K562 (cell line): ENCODE results near the gene MAPT. TPM values are rescaled to one million over a fixed set of nuclear protein-coding genes. Genes with fewer than 3 reads are reported as not detected.

Source experiments
- CBFA2T2 ChIP-seq: fragments of 450-650 bp; conservative IDR thresholded peaks from 2 replicates; pipeline ENCODE4 v1.6.1; 2017; ENCODE audit warnings: mild to moderate bottlenecking
- CBX8 ChIP-seq: fragments of 200-600 bp; sonication (generic); IDR thresholded peaks from 2 replicates; pipeline ENCODE4 v1.6.1; 2012; ENCODE audit warnings: borderline replicate concordance, mixed run types, low read depth, mild to moderate bottlenecking, moderate library complexity, mixed read lengths, low read length, control low read depth, inconsistent platforms; ENCODE audit not compliant: poor library complexity, severe bottlenecking; ENCODE audit errors: extremely low read depth
- CXXC5 ChIP-seq: fragments of 250-450 bp; sonication (Bioruptor Pico); IDR thresholded peaks from 2 replicates; pipeline ENCODE4 v1.8.0; 2022; ENCODE audit warnings: inconsistent platforms, mild to moderate bottlenecking, moderate library complexity
- DIDO1 ChIP-seq: fragments of 450-650 bp; IDR thresholded peaks from 2 replicates; pipeline ENCODE4 v1.6.1; 2016; ENCODE audit warnings: low read depth, missing biosample characterization, missing genetic modification characterization
- DPF2 ChIP-seq: fragments of 450-650 bp; IDR thresholded peaks from 2 replicates; pipeline ENCODE4 v1.6.1; 2016
- KDM1A ChIP-seq, 2 experiments: fragments of 450-650 bp; IDR thresholded peaks; 2 replicates each; pipeline ENCODE4 v1.6.1; 2016; ENCODE audit warnings: mild to moderate bottlenecking in 2 of 2
- L3MBTL2 ChIP-seq: fragments of 450-650 bp; IDR thresholded peaks from 2 replicates; pipeline ENCODE4 v1.6.1; 2016; ENCODE audit warnings: mild to moderate bottlenecking, moderate library complexity
- MTA2 ChIP-seq: fragments of 450-650 bp; IDR thresholded peaks from 2 replicates; pipeline ENCODE4 v1.6.1; 2016; ENCODE audit warnings: low read depth
- NFE2 ChIP-seq: IDR thresholded peaks from 2 replicates; pipeline ENCODE4 v1.6.1; 2014; ENCODE audit warnings: antibody characterized with exemption, low read depth
- SMAD4 ChIP-seq: fragments of 250-450 bp; sonication (Bioruptor Pico); conservative IDR thresholded peaks from 2 replicates; pipeline ENCODE4 v1.8.0; 2021; ENCODE audit warnings: inconsistent platforms, mild to moderate bottlenecking, moderate library complexity
- SMARCA4 ChIP-seq: fragments of 450-650 bp; IDR thresholded peaks from 2 replicates; pipeline ENCODE4 v1.6.1; 2016
- SMARCE1 ChIP-seq: fragments of 450-650 bp; IDR thresholded peaks from 2 replicates; pipeline ENCODE4 v1.7.1; 2016; ENCODE audit warnings: mild to moderate bottlenecking
- STAT5A ChIP-seq: IDR thresholded peaks from 2 replicates; pipeline ENCODE4 v1.6.1; 2012; ENCODE audit warnings: low read length, inconsistent platforms, borderline replicate concordance
- TAL1 ChIP-seq: fragments of 450-650 bp; IDR thresholded peaks from 2 replicates; pipeline ENCODE4 v1.6.1; 2016; ENCODE audit warnings: mild to moderate bottlenecking
- TCF15 ChIP-seq: fragments of 250-450 bp; sonication (Bioruptor Pico); IDR thresholded peaks from 2 replicates; pipeline ENCODE4 v1.8.0; 2022; ENCODE audit warnings: moderate library complexity, mild to moderate bottlenecking, inconsistent platforms
- TEAD4 ChIP-seq, 2 experiments: sonication (generic) in 1 of 2; formaldehyde crosslinking in 1 of 2; IDR thresholded peaks; 2 replicates each; pipeline versions ENCODE4 v1.6.1 to v1.8.0; 2012 to 2022; ENCODE audit warnings: borderline replicate concordance in 1 of 2, inconsistent platforms in 1 of 2, low read length in 1 of 2, mild to moderate bottlenecking in 1 of 2, missing genetic modification reagents in 1 of 2
- ZNF263 ChIP-seq: sonication (generic); formaldehyde crosslinking; IDR thresholded peaks from 2 replicates; pipeline ENCODE4 v1.8.0; 2022; ENCODE audit warnings: mild to moderate bottlenecking, missing genetic modification reagents, borderline replicate concordance
- ZNF764 ChIP-seq: fragments of 250-450 bp; sonication (Bioruptor Pico); IDR thresholded peaks from 2 replicates; pipeline ENCODE4 v1.4.0; 2020; ENCODE audit warnings: low read depth, mild to moderate bottlenecking, moderate library complexity
- polyA plus RNA-seq, 8 experiments: library from polyadenylated mRNA; depleted of rRNA in 4 of 8; stranded (reverse) in 5 of 8; unstranded in 3 of 8; fragments of >200 nt; fragmentation: Nextera tagmentation in 2 of 8; fragmentation: Illumina TruSeq in 1 of 8; extraction: Ambion mirVana in 2 of 8; extraction: Trizol in 1 of 8; gene quantifications; 2 replicates each; pipeline versions ENCODE4 v1.2.1 to v1.2.3, GENCODE V29; 2011 to 2014; ENCODE audit warnings: inconsistent platforms in 1 of 8, missing spikeins in 1 of 8
- total RNA-seq, 7 experiments: library from RNA; depleted of rRNA in 6 of 7; stranded (reverse); fragments of >200 nt in 6 of 7; fragmentation: Illumina TruSeq in 2 of 7; extraction: Trizol in 2 of 7; gene quantifications; 2 replicates each; pipeline versions ENCODE4 v1.2.1 to v1.2.3, GENCODE V29; 2011 to 2021; ENCODE audit warnings: low replicate concordance in 1 of 7
- TF ChIP-seq, protein P1 (sequence below): fragments of 450-650 bp; formaldehyde crosslinking; IDR thresholded peaks from 2 replicates; pipeline ENCODE4 v1.4.0; 2022; ENCODE audit warnings: mild to moderate bottlenecking, moderate library complexity
- TF ChIP-seq, protein P2 (sequence below), 2 experiments: fragments of 450-650 bp; formaldehyde crosslinking in 1 of 2; IDR thresholded peaks; 2 replicates each; pipeline versions ENCODE4 v1.4.0 to v1.6.1; 2014 to 2020; ENCODE audit warnings: mild to moderate bottlenecking in 2 of 2, borderline replicate concordance in 1 of 2, low read depth in 1 of 2

The MAPT gene
- total and polyA plus RNA-seq, 9 of the 15 experiments (the other 6 are each of a cell fraction or from before 2014, with no cell fraction given), result 0.04 to 1.1 (median 0.36) TPM

- TF ChIP-seq CBFA2T2, result peak; percentile 41; the same call in 1 of the 2 replicates
- 0 out of 2 replicates have a peak, but pooled peaks have one; percentile 24 for TF ChIP-seq L3MBTL2
- peak; percentile 61 for TF ChIP-seq TEAD4 (IDR thresholded peaks at IDR 0.05; ENCODE audit: low read length)
- TF ChIP-seq TEAD4 (CRISPR knock-in tag; IDR thresholded peaks at IDR 0.05; ENCODE audit: borderline replicate concordance), result no peak
- TF ChIP-seq SMARCA4, result peak; percentile 62
- no peak for TF ChIP-seq ZNF764
- 0 out of 2 replicates have a peak, but pooled peaks have one; percentile 50 for TF ChIP-seq DPF2
- peak; percentile 50 for TF ChIP-seq TAL1
- TF ChIP-seq NFE2, result no peak
- TF ChIP-seq STAT5A, result peak; percentile 21; the same call in 1 of the 2 replicates
- TF ChIP-seq KDM1A (IDR thresholded peaks at IDR 0.05), result peak; percentile 8 to 57; a peak in 3 of 4 replicates
- TF ChIP-seq TCF15, result no peak
- peak; percentile 21; the same call in 1 of the 2 replicates for TF ChIP-seq CXXC5 (CRISPR knock-in tag)
- peak; percentile 55; the same call in 1 of the 2 replicates for TF ChIP-seq SMAD4
- 0 out of 2 replicates have a peak, but pooled peaks have one; percentile 41 for TF ChIP-seq SMARCE1
- no peak for TF ChIP-seq DIDO1 (tag)
- TF ChIP-seq, protein P1, sequence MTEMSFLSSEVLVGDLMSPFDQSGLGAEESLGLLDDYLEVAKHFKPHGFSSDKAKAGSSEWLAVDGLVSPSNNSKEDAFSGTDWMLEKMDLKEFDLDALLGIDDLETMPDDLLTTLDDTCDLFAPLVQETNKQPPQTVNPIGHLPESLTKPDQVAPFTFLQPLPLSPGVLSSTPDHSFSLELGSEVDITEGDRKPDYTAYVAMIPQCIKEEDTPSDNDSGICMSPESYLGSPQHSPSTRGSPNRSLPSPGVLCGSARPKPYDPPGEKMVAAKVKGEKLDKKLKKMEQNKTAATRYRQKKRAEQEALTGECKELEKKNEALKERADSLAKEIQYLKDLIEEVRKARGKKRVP, result no peak
- 0 out of 2 replicates have a peak, but pooled peaks have one; percentile 24 for TF ChIP-seq MTA2
- TF ChIP-seq, protein P2, sequence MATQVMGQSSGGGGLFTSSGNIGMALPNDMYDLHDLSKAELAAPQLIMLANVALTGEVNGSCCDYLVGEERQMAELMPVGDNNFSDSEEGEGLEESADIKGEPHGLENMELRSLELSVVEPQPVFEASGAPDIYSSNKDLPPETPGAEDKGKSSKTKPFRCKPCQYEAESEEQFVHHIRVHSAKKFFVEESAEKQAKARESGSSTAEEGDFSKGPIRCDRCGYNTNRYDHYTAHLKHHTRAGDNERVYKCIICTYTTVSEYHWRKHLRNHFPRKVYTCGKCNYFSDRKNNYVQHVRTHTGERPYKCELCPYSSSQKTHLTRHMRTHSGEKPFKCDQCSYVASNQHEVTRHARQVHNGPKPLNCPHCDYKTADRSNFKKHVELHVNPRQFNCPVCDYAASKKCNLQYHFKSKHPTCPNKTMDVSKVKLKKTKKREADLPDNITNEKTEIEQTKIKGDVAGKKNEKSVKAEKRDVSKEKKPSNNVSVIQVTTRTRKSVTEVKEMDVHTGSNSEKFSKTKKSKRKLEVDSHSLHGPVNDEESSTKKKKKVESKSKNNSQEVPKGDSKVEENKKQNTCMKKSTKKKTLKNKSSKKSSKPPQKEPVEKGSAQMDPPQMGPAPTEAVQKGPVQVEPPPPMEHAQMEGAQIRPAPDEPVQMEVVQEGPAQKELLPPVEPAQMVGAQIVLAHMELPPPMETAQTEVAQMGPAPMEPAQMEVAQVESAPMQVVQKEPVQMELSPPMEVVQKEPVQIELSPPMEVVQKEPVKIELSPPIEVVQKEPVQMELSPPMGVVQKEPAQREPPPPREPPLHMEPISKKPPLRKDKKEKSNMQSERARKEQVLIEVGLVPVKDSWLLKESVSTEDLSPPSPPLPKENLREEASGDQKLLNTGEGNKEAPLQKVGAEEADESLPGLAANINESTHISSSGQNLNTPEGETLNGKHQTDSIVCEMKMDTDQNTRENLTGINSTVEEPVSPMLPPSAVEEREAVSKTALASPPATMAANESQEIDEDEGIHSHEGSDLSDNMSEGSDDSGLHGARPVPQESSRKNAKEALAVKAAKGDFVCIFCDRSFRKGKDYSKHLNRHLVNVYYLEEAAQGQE (IDR thresholded peaks at IDR 0.05; ENCODE audit: borderline replicate concordance), result 0 out of 2 replicates have a peak, but pooled peaks have one; percentile 24
- TF ChIP-seq, protein P2 (CRISPR knock-in tag; IDR thresholded peaks at IDR 0.05; ENCODE audit: low read depth), result peak; percentile 45; the same call in 1 of the 2 replicates
- no peak for TF ChIP-seq CBX8
- TF ChIP-seq ZNF263 (CRISPR knock-in tag), result peak; percentile 78; the same call in 1 of the 2 replicates
These were observed 8.6 kb downstream of the MAPT start (continued) for GRCh38 chr17:45902892-45903346.
